Skin epidermis (tissue), 12 donors: ENCODE measurements around the gene HOXA1.

Experiments
- H3K27ac ChIP-seq, 21 experiments: fragments of 200-600 bp; sonication (generic) in 11 of 21; one replicate each; pipeline ENCODE4 v1.5.0; 2020; ENCODE audit warnings: mild to moderate bottlenecking in 3 of 21, inconsistent platforms in 2 of 21, moderate library complexity in 2 of 21
- H3K4me3 ChIP-seq, 7 experiments: fragments of 200-600 bp; sonication (generic) in 2 of 7; one replicate each; pipeline ENCODE4 v1.5.0; 2020; ENCODE audit warnings: inconsistent platforms in 2 of 7, mild to moderate bottlenecking in 2 of 7, moderate library complexity in 1 of 7

The HOXA1 gene

DNA sequence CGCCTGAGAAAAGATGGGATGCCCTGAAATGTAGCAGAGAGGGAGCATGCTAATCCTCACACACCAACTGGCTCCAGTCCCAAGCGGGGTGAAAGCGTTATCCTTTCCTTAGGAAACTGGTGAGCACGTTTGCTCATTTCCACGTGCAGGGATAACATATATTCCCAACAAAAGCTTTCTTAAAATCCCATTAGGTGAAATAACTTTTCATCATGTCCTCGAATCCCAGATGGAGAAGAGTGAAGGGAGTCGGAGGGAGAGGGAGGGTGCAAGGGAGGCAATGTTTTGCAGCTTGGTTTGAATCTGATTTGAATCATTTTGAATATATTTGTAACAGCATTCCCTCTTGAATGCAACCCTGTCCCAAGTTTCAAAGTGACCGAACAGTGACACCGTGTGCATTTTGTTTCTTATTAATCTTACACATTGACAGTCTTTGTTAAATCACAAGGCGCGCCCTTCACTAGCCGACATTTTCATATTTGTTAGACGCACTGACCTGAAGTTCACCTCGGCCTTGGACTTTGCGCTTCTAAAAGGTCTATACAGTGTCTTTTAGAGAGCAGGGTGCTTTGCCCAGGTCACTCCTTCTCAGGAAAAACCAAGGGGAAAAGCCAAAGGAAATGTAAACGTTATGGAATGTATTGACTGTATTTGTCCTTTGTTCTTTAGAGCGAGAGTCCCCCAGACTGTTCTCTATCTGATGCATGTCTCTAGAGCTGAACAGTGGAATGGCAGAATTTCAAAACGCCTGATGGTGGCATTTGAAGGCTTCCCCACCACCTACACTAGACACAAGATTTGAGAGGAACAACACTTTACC lies 37.8 kb upstream of the HOXA1 start:
- H3K27ac ChIP-seq = no peak overlapping the region
- no peak overlapping the region for H3K4me3 ChIP-seq

DNA sequence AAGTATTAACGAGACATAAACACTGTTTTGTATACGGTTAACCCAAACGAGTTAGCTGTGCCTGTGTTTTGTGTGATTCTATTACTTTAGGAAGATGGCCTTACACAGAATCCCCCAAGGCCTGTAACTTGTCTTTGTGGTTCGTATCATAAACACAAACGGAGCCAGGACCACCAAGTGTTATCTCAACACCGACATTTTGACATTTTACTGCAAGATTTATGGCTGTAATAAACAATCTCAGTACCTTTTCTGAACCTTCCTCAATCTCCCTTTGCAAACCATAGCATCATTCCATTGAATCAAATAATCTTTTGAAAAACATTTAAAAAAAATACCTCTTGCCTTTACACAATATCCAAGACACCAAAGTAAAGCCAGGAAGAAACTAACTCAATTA lies 37.2 kb upstream of the HOXA1 start:
- H3K27ac ChIP-seq = no peak overlapping the region
- no peak overlapping the region for H3K4me3 ChIP-seq

DNA sequence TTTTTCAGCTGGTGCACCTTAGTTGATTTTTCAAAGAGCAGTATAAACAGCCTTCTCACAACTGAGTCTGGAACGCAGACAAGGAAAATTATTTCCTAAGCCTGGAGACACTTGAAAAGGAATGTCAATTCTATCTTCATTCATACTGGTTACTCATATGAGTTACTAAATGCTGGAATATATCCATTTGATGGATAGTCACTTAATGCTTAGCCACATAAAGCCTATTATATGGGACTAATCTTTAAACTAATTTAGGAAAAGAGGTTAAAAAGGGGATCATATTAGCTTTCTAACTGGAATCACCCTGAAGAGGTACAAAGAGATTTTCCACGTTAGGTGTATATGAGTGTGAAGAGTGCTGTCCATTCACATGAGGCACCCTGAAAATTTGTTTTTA lies 36.4 kb upstream of the HOXA1 start:
- H3K27ac ChIP-seq = no peak overlapping the region

DNA sequence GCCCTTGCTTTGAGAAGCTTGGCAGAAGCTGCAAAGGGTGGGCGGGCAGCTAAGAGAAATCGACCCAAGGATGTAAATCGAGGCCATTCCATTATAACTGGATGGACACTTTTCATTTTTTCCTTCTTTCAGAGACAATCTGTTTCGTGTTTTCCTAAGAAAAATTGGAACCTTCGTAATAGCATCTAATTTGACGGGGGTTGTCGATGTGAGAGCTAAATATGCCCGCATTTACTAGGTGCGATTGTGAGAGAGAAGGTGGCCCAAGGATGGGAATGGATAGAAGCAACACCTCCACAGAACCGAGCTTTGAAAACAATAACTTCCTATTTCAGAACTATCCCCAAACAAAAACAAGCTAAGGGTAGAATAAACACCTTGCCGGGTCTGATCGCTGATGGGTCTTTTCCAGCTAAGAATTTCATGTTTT lies 35.6 kb upstream of the HOXA1 start:
- H3K4me3 ChIP-seq = peak overlapping the region; percentile 51 to 72 (median 61)
- peak overlapping the region in 19 of 21 experiments; percentile 52 to 92 (median 82) for H3K27ac ChIP-seq

More for the DNA sequence above, 36.4 kb upstream of the HOXA1 start:
- no peak overlapping the region for H3K4me3 ChIP-seq

DNA sequence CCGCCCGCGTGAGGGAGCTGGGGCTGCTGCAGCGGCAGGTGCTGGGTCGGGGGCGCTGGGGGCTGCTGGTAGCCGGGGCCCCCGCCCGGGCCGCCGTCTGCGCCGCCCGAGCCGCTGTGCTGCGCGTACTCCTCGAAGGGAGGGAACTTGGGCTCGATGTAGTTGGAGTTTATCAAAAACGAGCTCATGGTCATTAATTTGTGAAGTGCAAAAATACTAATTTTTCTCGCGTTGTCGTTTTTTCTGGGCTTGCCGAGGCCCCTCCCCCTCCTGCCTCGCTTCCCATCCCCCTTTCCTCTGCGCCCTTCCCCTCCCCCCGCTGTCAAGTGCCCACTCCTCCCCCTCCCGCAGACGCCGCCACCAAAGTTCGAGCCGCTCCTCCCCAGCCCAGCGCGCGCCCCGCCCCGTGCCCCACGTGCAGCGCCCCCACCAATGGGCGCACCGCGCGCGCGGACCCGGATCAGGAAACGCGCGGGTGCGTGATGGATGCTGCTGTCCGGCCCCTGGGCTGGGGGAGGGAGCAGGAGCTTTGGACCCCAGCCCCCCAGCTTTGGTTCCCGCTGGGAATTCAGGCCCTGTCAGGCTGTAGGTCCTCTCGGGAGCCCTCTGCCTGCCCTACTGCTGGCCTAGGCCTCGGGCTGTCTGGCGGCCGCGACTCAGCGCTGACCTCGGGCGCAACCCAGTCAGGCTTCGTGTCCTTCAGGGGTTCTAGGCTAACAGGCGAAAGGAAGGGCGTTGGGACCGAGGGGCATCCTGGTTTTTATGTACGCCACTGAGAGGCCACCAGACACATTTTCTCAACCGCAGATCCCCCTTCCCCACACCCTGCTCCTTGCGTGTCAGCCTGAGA lies 35.0 kb upstream of the HOXA1 start, which contains the start of gene HOXA4:
HOXA4 (minus strand) TSS at position 218 of the 850 bp plus-strand sequence; CDS start at position 194, 24 bp downstream.
- Histone ChIP-seq H3K27ac (peak within 1 kb of the TSS in 20 of 21 experiments; percentile 60 to 92 (median 82)), H3K4me3 (peak within 1 kb of the TSS; percentile 51 to 72 (median 61))

DNA sequence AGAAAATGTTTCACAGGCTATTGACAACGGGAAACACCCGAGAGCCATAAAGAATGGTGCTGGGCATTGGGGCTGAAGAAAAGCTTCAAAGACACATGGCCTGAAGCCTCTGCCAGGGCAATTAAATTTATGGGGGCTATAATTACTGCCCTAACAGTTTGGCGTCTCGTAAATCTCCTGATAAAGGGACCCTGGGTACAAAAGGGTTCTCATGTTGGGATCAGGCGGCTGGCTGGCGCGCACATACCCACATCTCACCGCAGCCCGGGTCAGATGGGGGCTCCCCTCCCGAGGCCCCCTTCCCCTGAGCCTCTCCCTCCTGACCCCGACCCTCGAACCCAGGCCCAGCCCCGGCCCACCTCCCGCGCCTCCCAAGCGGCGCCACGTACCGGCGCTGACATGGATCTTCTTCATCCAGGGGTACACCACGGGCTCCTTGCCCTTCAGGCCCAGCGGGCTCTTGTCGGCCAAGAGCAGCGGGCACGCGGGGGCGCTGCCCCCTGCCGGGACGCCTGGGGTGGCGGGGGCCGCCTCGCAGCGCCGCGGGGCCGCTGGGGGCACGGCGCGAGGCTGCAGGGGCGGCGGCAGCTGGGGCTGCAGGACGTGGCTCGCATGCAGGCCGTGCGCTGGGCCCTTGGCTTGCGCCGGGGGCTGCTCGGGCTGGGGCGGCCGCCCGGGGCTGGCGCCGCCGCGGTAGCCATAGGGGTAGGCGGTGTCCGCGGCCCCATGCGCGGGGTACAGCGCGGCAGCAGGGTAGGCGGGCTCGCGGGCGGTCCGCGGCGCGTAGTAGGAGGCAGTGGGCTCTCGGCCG lies 34.1 kb upstream of the HOXA1 start:
- Histone ChIP-seq H3K27ac (peak overlapping the region in 20 of 21 experiments; percentile 56 to 92 (median 81)), H3K4me3 (peak overlapping the region; percentile 51 to 72 (median 61))

DNA sequence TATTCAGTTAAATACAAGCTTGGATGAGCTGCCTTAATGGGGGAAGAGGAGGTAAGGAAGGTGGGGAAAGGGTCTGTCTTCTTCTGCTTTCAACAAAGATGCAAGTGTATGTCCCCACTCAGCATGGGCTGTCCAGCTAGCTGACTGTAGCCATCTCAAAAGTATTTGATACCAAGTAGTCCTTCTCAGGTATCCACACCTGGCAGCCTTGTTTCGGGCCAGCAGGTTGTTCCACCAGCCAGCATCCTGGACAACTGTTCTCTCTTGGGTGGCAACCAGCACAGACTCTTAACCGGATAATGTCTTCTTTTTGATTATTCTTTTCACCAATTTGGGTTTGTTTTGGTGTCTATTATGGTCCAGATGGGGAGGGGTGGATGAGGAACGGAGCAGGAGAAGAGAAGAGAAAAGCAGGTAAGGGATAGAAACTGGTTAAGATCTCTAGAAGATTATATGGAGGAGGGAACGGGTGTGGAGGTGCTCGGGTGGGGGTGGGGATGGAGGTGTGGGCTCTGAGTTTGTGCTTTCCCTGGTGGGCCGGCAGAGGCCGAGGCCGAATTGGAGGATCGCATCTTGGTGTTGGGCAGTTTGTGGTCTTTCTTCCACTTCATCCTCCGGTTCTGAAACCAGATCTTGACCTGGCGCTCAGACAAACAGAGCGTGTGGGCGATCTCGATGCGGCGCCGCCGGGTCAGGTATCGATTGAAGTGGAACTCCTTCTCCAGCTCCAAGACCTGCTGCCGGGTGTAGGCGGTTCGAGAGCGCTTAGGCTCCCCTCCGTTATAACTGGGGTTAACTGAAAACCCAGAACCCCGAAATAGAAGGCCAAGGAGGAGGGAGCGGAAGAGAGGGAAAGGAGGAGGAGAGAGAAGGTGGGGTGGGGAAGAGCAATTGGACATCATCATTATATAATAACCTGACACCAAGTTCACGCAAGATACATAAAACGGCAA lies 33.3 kb upstream of the HOXA1 start:
- H3K27ac ChIP-seq = no peak overlapping the region
- H3K4me3 ChIP-seq = peak overlapping the region in 4 of 7 experiments; percentile 61 to 72 (median 70)

DNA sequence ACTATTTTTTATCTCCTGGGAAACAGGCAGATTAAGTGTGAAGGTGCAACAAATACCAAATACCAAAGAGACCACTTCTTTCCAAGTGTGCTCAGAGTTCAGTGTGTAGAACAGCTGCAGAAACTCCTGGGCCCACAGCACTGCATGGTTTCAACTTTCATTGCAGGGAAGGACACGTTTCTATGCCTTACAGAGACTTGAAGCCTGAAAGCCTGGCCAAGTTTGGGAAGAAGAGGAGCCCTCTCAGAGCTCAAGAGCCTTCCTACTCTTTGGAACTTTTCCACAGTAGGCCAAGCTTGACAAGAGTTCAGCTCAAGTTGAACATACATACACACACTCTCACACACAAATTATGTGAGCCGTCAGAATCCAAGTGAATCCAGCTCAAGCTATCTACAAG lies 32.2 kb upstream of the HOXA1 start:
- H3K4me3 ChIP-seq = no peak overlapping the region
- no peak overlapping the region for H3K27ac ChIP-seq

DNA sequence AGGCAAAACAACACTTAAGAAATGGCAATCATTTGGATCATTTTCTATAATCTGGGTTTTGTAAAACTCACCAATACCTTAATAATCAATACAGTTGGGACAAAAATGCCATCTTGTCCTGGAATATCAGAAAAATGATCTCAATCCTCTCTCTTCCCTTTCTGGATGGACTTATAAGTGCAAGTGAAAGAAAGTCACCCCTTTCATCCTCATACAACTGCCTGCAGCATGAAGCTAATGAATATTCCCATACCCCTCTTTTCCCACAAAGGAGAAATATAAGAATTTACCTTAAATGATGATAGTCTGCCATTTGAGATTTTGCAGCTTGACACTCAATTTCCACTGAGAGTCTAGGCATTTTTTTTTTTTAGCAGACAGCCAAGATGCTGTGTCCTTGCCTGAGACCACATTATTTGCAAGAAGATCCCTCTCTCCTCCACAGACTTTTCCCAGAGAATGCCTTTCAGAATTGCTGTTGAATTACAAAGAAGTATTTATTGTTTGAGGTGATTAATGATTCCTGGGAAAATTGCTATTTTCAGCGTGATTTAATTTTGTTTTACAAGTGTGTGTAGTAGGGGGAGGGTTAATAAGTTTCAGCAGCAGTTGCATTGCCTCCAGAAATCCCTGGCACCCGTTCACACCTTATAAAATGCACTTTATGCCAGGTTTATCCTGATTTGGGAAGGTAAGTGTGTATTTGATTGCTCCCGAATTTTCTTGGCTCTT lies 31.0 kb upstream of the HOXA1 start:
- Histone ChIP-seq H3K4me3 (no peak overlapping the region), H3K27ac (no peak overlapping the region)

DNA sequence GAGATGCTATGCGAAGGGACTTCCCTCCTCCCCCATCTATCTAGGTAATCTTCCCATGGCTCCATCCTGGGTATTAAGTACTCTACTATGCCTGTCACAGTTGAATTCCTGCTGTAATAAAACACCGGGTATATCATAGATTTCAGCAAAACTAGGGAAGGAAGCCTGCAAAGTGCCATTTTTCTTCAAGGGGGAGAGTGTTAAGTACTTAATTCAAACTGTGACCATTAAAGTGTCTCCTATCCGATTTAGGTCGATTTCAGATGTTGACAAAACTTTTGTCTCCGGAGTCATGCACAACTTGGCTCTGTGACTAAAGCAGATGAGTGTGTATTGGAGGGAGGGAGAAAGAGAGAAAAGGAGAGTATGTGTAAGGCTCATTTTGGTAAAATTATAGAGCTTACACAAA lies 30.2 kb upstream of the HOXA1 start:
- no peak overlapping the region for H3K4me3 ChIP-seq
- H3K27ac ChIP-seq = no peak overlapping the region

DNA sequence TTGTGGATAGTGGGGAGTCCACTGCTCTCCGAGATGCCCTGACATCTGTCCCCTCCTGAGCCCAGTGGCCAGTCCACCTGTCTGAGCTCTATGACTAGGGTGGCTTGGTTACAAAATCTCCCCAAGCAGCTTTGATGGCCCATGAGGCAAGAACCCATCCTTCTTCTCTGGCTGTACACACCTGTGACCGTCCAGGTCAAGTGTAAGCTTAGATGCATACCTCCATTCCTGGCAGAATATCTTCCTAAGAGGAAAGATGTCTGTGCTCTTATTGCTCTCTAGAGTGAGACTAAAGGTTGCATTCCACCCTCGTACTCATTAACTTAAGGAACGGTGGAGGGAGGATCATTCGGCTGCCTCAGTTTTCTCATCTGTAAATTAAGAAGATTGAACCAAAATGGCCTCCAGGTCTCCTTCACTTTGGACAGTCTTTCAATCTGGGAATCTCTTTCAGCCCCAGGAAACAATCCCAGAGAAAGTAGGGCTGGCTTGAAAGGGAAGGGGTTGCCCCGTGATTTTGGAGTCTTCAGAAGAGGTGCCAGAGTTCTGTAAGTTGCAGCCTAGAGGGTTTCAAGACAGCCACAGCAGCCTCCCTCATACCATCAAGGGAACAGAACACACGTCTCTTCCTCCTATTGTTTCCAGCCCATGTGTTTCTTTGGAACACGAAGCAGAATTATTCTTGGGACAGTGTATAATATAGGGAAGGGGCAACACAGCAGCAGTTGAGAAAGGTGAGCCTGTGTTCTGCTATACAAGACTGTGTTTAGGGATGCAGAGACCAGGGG lies 29.3 kb upstream of the HOXA1 start:
- Histone ChIP-seq H3K27ac (no peak overlapping the region), H3K4me3 (no peak overlapping the region)

DNA sequence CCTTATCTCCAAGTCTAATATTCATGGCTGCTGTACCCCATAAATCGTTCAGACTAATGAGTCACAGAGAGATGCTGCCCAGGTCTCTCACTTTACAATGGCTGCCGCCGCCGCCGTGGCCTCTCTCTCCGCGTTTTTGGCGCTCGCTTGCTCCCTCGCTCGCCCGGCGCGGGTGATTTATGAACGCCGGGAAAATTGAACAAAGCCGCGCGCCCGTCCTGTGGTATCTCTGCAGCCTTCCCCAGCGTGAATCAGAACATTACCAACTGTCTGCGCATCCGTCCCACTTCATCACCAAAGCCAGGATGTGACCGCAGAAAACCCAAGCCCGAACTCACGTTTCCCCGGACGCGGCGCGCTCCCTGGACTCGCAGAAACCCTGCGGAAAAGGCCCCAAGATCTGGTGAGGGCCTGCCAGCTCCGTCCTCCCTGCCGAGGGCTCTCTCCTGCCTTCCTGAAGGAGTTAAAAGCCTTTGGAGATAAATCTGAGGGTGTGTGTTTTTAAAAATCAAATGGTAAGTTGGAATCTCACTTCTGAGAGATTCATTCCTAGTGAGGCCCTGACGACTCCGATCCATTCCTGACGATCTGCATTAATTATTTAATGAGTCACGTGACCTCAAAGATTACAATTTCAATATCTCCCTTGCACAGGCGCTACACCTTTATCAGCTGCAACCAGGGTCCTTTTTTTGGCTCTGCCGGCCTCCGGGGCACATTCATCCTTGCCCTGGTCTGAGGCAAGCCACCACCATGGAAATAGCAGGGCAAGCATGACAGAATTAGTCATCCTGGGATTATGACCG lies 28.5 kb upstream of the HOXA1 start:
- H3K4me3 ChIP-seq = no peak overlapping the region
- no peak overlapping the region for H3K27ac ChIP-seq

DNA sequence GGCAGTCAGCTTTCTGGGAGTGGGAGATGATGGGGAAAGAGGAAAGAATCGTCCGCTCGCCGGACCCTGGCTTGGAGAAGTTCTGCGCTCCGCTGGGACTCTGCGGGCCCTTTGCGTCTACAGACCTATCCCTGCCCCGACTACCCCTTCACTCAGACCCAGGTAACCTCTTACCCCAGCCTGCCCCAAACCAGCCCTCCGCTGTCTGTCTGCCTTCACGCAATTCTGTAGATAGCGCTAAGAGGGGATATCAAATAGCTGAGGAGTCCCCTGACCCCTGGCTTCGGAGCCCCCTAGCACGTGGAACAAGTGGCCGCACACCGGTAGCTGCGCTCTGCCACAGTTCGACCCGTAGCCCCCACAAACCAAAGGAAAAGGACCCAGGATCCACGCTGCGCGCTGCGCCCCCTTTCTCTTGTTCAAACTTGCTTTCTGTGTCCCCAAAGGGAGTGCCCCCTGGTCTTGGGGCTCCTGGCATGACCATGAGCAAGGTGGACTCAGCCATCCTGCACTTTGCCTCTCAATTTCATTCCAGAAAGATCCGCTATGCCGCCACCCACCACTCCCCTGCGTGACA lies 27.8 kb upstream of the HOXA1 start:
- H3K4me3 ChIP-seq = no peak overlapping the region
- H3K27ac ChIP-seq = no peak overlapping the region

DNA sequence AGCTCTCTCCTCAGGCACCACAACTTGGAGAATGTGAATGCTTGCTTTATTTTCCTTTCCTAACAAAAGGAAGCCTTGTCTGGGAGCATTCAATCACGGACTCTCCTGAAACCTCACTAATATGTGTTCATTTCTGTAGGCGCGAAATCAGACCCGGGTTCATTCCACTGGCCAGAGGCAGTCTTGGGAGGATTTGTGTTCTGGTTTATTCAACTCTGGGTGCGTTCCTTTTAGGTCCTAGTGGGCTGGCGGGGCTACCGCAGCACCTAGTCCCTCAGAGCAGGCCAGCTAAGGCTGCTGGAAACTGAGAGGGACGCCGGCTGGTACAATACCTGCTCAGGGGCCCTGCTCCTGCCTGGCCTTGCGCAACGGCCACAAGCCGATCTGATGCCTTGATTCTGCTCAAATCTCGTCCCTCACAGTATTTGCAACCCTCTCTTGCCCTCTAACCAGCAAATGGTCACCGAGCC lies 27.2 kb upstream of the HOXA1 start:
- no peak overlapping the region for H3K27ac ChIP-seq
- H3K4me3 ChIP-seq = no peak overlapping the region

DNA sequence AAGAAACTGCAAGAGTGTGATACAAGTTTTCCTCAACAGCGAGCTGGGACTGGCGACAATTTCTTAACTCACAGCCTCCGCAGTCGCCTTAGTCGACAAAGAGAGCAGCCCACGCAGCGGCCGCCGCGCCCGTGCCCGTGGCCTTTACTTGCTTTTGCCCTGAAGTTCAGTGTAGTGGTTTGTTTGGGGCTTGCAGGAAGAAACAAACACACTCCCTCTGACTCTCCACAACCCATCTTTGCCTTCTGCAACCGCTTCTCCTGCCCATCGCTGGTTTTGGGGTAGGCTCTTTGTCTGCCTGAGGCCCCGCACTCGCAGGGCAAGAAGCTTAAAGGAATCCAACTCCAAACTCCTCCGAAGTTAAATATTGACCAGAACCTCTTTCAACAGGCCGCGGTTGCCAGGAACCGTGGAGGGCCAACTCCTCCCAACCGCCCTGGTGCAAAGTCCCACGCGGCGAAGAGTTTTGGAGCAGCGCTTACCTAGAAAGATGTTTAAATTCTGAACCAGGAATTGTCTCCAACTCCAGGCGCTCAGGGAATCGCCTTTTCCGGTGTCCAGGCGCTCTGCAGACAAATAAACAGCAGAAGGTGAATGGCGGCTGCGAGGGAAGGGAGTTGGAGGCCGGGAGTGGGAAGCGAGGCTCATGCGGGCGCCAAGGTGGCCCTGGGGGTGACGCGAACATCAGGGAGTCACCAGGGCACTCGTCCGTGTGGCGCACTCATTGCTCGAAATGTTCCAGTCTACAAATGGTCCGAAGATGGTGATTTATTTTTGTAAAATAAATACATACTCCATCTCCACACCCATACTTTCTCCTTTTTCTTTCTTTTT lies 26.5 kb upstream of the HOXA1 start:
- H3K4me3 ChIP-seq = no peak overlapping the region

More for the DNA sequence above, 26.5 kb upstream of the HOXA1 start:
- H3K27ac ChIP-seq = no peak overlapping the region
